ENCODE results near the gene LGMN.

DNA sequence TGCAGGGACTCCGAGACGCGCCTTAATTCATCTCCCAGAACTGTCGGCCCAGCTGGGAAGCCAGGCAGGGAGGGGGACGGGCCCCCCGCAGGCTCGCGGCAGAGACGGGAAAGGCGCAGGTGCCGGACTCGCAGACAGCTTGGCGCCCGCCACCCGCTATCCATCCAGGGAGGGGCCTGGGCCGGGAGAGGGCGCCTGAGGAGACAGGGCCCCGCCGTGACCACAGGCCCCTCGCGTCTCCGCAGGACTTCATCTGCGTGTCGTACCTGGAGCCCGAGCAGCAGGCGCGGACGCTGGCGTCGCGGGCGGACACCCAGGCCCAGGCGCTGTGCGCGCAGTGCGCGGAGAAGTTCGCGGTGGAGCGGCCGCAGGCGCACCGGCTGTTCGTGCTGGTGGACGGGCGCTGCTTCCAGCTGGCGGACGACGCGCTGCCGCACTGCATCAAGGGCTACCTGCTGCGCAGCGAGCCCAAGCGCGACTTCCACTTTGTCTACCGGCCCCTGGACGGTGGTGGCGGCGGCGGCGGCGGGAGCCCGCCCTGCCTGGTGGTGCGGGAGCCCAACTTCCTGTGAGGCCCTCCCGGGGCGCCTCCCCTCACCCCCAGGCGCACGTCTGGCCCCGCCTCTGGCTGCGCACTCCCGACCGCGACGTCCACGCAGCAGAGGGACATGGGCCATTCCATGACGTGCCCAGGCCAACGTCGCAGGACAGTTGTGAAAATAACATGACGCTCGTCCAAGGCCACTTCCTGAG is 60.6 kb downstream of the LGMN start:
- TF ChIP-seq, protein P1, sequence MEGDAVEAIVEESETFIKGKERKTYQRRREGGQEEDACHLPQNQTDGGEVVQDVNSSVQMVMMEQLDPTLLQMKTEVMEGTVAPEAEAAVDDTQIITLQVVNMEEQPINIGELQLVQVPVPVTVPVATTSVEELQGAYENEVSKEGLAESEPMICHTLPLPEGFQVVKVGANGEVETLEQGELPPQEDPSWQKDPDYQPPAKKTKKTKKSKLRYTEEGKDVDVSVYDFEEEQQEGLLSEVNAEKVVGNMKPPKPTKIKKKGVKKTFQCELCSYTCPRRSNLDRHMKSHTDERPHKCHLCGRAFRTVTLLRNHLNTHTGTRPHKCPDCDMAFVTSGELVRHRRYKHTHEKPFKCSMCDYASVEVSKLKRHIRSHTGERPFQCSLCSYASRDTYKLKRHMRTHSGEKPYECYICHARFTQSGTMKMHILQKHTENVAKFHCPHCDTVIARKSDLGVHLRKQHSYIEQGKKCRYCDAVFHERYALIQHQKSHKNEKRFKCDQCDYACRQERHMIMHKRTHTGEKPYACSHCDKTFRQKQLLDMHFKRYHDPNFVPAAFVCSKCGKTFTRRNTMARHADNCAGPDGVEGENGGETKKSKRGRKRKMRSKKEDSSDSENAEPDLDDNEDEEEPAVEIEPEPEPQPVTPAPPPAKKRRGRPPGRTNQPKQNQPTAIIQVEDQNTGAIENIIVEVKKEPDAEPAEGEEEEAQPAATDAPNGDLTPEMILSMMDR (tag by site-specific recombination; IDR thresholded peaks at IDR 0.05), result no peak
- no peak for TF ChIP-seq BCL11A (tag by site-specific recombination; IDR thresholded peaks at IDR 0.05; ENCODE audit: low read depth)
- TF ChIP-seq, protein P2, sequence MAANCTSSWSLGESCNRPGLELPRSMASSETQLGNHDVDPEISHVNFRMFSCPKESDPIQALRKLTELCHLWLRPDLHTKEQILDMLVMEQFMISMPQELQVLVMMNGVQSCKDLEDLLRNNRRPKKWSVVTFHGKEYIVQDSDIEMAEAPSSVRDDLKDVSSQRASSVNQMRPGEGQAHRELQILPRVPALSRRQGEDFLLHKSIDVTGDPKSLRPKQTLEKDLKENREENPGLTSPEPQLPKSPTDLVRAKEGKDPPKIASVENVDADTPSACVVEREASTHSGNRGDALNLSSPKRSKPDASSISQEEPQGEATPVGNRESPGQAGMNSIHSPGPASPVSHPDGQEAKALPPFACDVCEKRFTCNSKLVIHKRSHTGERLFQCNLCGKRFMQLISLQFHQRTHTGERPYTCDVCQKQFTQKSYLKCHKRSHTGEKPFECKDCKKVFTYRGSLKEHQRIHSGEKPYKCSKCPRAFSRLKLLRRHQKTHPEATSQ (tag by site-specific recombination; IDR thresholded peaks at IDR 0.05), result no peak
- TF ChIP-seq ZBTB7A (tag by site-specific recombination; IDR thresholded peaks at IDR 0.05; ENCODE audit: low read depth), result no peak

Data from HEK293 (cell line).